ENCODE results near the gene MYO9B.

Gene MYO9B

DNA sequence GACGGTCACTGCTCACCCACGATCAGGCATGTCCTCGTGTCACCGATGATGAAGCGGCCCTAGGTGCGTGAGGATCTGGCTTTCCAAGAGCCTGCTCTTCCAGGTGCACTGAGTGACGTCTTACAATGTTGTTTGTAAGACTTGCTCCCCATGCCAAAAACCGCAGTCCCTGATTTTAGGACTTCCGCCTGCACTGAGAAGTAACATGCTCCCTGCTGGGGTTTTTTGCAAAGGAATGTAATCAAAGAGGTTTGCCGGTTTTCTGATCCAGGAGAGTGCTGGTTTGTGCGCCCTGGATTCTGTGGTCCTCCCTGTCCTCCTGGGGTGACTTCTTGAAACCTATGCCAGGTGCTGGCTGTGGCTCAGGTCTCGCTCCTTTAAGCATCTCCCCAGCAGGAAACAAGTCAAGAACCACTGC, 38.8 kb downstream of the MYO9B start:
- Histone ChIP-seq H3K4me2 (ENCODE audit: low read length) (no peak overlapping the region), H3K27me3 (ENCODE audit: insufficient read depth, low read length) (no peaks in the 10 kb centered on the region), H2AFZ (ENCODE audit: low read length) (no peak overlapping the region), H3K36me3 (ENCODE audit: insufficient read depth, low read length) (peaks cover 49% of the 10 kb centered on the region), H3K9me3 (ENCODE audit: low read length) (no peaks in the 10 kb centered on the region), H3K79me2 (ENCODE audit: insufficient read depth, low read length) (no peaks in the 10 kb centered on the region), H3K4me3 (ENCODE audit: low read depth, low read length, poor library complexity, severe bottlenecking) (no peak overlapping the region), H3K27ac (ENCODE audit: low read depth, low read length, poor library complexity, severe bottlenecking) (no peak overlapping the region), H4K20me1 (ENCODE audit: insufficient read depth, low read length) (no peaks in the 10 kb centered on the region), H3K9ac (ENCODE audit: low read length) (no peak overlapping the region), H3K9me2 (ENCODE audit: low read depth, low read length) (no peaks in the 10 kb centered on the region), H3K4me1 (ENCODE audit: insufficient read depth, low read length, severe bottlenecking) (peaks cover 13% of the 10 kb centered on the region), H3F3A (ENCODE audit: insufficient read depth, low read length) (no peaks in the 10 kb centered on the region)
- TF ChIP-seq EZH2 (IDR thresholded peaks at IDR 0.05; ENCODE audit: borderline replicate concordance, low read length) (no peak), CTCF (IDR thresholded peaks at IDR 0.05; ENCODE audit: low read length) (no peak)

DNA sequence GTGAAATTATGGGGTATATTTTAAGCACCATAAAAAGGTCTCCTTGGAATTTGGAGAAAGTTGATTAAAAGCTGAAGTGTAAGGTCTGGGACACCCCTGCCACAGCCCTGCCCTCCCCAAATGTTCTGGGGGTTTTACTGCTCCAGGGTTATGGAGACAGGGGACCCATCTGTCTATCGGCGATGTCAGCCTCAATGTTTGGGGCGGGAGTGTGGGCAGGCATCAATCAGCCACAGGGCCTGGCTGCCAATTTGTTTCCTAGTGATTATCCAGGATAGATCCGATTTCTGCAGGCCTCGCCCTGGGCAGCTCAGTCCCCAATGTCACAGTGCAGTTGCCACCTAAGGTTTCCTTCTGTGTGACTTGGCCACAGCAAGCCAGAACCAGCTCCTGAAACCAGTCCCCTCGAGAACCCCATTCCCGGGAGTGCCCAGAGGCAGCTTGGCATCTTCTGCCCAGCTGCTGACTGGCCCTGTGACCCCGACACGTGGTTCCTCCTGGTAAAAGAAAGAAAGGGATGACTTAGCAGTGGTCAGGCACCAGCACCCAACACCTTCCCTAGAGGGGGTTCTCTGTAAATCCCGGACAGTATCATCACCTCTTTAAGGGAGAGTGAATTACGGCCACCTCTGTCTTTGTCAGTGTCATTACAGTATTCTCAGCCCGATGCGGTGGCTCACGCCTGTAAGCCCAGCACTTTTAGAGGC, 41.6 kb downstream of the MYO9B start:
- Histone ChIP-seq H3K9ac (ENCODE audit: low read length) (no peak overlapping the region), H3K4me2 (ENCODE audit: low read length) (no peak overlapping the region)

GRCh38 chr19:17118957-17119356, 43.4 kb downstream of the MYO9B start:
- Histone ChIP-seq H3K4me3 (ENCODE audit: low read depth, low read length, poor library complexity, severe bottlenecking) (no peak overlapping the region), H4K20me1 (ENCODE audit: insufficient read depth, low read length) (no peaks in the 10 kb centered on the region), H3K9ac (ENCODE audit: low read length) (no peak overlapping the region), H3K9me3 (ENCODE audit: low read length) (no peaks in the 10 kb centered on the region), H3K4me1 (ENCODE audit: insufficient read depth, low read length, severe bottlenecking) (no peaks in the 10 kb centered on the region), H3K79me2 (ENCODE audit: insufficient read depth, low read length) (no peaks in the 10 kb centered on the region), H2AFZ (ENCODE audit: low read length) (no peak overlapping the region), H3K27me3 (ENCODE audit: insufficient read depth, low read length) (no peaks in the 10 kb centered on the region), H3K27ac (ENCODE audit: low read depth, low read length, poor library complexity, severe bottlenecking) (no peak overlapping the region), H3K9me2 (ENCODE audit: low read depth, low read length) (no peaks in the 10 kb centered on the region), H3K4me2 (ENCODE audit: low read length) (no peak overlapping the region), H3K36me3 (ENCODE audit: insufficient read depth, low read length) (peaks cover 22% of the 10 kb centered on the region), H3F3A (ENCODE audit: insufficient read depth, low read length) (no peaks in the 10 kb centered on the region)
- TF ChIP-seq CTCF (IDR thresholded peaks at IDR 0.05; ENCODE audit: low read length) (no peak), EZH2 (IDR thresholded peaks at IDR 0.05; ENCODE audit: borderline replicate concordance, low read length) (no peak)

More for the DNA sequence above, 41.6 kb downstream of the MYO9B start:
- H2AFZ ChIP-seq (ENCODE audit: low read length): no peak overlapping the region
- H3K9me2 ChIP-seq (ENCODE audit: low read depth, low read length): no peaks in the 10 kb centered on the region
- H3F3A ChIP-seq (ENCODE audit: insufficient read depth, low read length): no peaks in the 10 kb centered on the region
- no peaks in the 10 kb centered on the region for H4K20me1 ChIP-seq (ENCODE audit: insufficient read depth, low read length)
- H3K9me3 ChIP-seq (ENCODE audit: low read length): no peaks in the 10 kb centered on the region
- TF ChIP-seq CTCF (IDR thresholded peaks at IDR 0.05; ENCODE audit: low read length) (no peak), EZH2 (IDR thresholded peaks at IDR 0.05; ENCODE audit: borderline replicate concordance, low read length) (no peak)
- no peak overlapping the region for H3K27ac ChIP-seq (ENCODE audit: low read depth, low read length, poor library complexity, severe bottlenecking)
- H3K79me2 ChIP-seq (ENCODE audit: insufficient read depth, low read length): no peaks in the 10 kb centered on the region
- H3K4me1 ChIP-seq (ENCODE audit: insufficient read depth, low read length, severe bottlenecking): no peaks in the 10 kb centered on the region
- no peak overlapping the region for H3K4me3 ChIP-seq (ENCODE audit: low read depth, low read length, poor library complexity, severe bottlenecking)
- H3K36me3 ChIP-seq (ENCODE audit: insufficient read depth, low read length): peaks cover 30% of the 10 kb centered on the region
- no peaks in the 10 kb centered on the region for H3K27me3 ChIP-seq (ENCODE audit: insufficient read depth, low read length)
